DMS79 treated with DMSO at 0.1 percent for 48 hours (cell line): ENCODE measurements around the gene CCDC116.
"Not testable (repeated sequence)": the region's sequence is repeated elsewhere in the genome, so short reads cannot be mapped to it uniquely, and the experiment has no call there.

Source experiments
- DNase-seq: peaks from one replicate; lab custom pipeline; 2025; lab: John Stamatoyannopoulos, UW

Gene CCDC116

GRCh38 chr22:21632237-21632895 lies at the start of gene CCDC116:
Gene CCDC116 (plus strand): TSS chr22:21632760. CDS start chr22:21633182, 422 bp downstream.
- no peak for DNase-seq

- DNase-seq: peak; percentile 15
Measured at GRCh38 chr22:21582801-21583740, 49.5 kb upstream of the CCDC116 start.

GRCh38 chr22:21585389-21585788 lies 47.2 kb upstream of the CCDC116 start:
- no peak for DNase-seq

GRCh38 chr22:21587803-21588611 lies 44.6 kb upstream of the CCDC116 start:
- no peak for DNase-seq

GRCh38 chr22:21589396-21589795 lies 43.2 kb upstream of the CCDC116 start:
- no peak for DNase-seq

GRCh38 chr22:21590809-21591641 lies 41.5 kb upstream of the CCDC116 start:
- DNase-seq: peak; percentile 3

GRCh38 chr22:21591695-21592094 lies 40.9 kb upstream of the CCDC116 start:
- peak; percentile 8 for DNase-seq

GRCh38 chr22:21592422-21592821 lies 40.1 kb upstream of the CCDC116 start:
- DNase-seq: no peak

- no peak for DNase-seq
Measured at GRCh38 chr22:21593406-21594232, 38.9 kb upstream of the CCDC116 start.

- DNase-seq: no peak
Measured at GRCh38 chr22:21594865-21595452, 37.6 kb upstream of the CCDC116 start.

GRCh38 chr22:21596356-21597135 lies 36.0 kb upstream of the CCDC116 start:
- DNase-seq: not testable (repeated sequence)

GRCh38 chr22:21598302-21598701 lies 34.3 kb upstream of the CCDC116 start:
- no peak for DNase-seq

- no peak for DNase-seq
Measured at GRCh38 chr22:21599053-21599893, 33.3 kb upstream of the CCDC116 start.

GRCh38 chr22:21602579-21602978 lies 30.0 kb upstream of the CCDC116 start:
- no peak for DNase-seq

GRCh38 chr22:21603973-21604372 lies 28.6 kb upstream of the CCDC116 start:
- DNase-seq: no peak

- DNase-seq: no peak
Measured at GRCh38 chr22:21605887-21606564, 26.5 kb upstream of the CCDC116 start.

GRCh38 chr22:21606775-21607174 lies 25.8 kb upstream of the CCDC116 start:
- DNase-seq: no peak
